Measurements from ENCODE around the gene TACC3.

TACC3 gene

GRCh38 chr4:1721003-1721665 is at the start of gene TACC3, which contains the start of gene TMEM129 (continued):
- TF ChIP-seq ZBTB44 (tag by site-specific recombination; IDR thresholded peaks at IDR 0.05) (0 out of 2 replicates have a peak, but pooled peaks have one; percentile 9), SP2 (tag by site-specific recombination; IDR thresholded peaks at IDR 0.05) (peak; percentile 58), ZNF2 (tag by site-specific recombination; IDR thresholded peaks at IDR 0.05) (no peak), ZNF677 (tag by site-specific recombination; IDR thresholded peaks at IDR 0.05) (no peak), ZFP37 (tag by site-specific recombination; IDR thresholded peaks at IDR 0.05) (no peak), ZBTB10 (tag by site-specific recombination; IDR thresholded peaks at IDR 0.05) (peak; percentile 65; the same call in 1 of the 2 replicates), ZBTB8A (tag by site-specific recombination; IDR thresholded peaks at IDR 0.05) (peak; percentile 89), ZEB2 (tag by site-specific recombination; IDR thresholded peaks at IDR 0.05) (peak; percentile 59; the same call in 1 of the 2 replicates), ZBTB21 (tag by site-specific recombination; IDR thresholded peaks at IDR 0.05) (no peak), ZNF175 (tag by site-specific recombination; IDR thresholded peaks at IDR 0.05) (no peak), ZBTB26 (tag by site-specific recombination; optimal IDR thresholded peaks at IDR 0.05) (peak; percentile 33), ZSCAN16 (tag by site-specific recombination; IDR thresholded peaks at IDR 0.05) (no peak), ZNF529 (tag by site-specific recombination; IDR thresholded peaks at IDR 0.05; ENCODE audit: insufficient replicate concordance) (no peak), ZNF501 (tag by site-specific recombination; IDR thresholded peaks at IDR 0.05) (no peak), MZF1 (tag by site-specific recombination; IDR thresholded peaks at IDR 0.05; ENCODE audit: borderline replicate concordance) (no peak), ZNF600 (tag by site-specific recombination; IDR thresholded peaks at IDR 0.05) (no peak), SCRT2 (tag by site-specific recombination; IDR thresholded peaks at IDR 0.05) (0 out of 2 replicates have a peak, but pooled peaks have one; percentile 15)

GRCh38 chr4:1673671-1674070 is 47.6 kb upstream of the TACC3 start:
- CTCF ChIA-PET = no interaction called here
- TF ChIP-seq HOXA7 (CRISPR knock-in tag; IDR thresholded peaks at IDR 0.05; ENCODE audit: borderline replicate concordance) (no peak), ZNF266 (tag by site-specific recombination; IDR thresholded peaks at IDR 0.05; ENCODE audit: low read depth) (no peak), ZNF223 (tag by site-specific recombination; IDR thresholded peaks at IDR 0.05) (no peak)
- no peak overlapping the region for H3K27ac ChIP-seq (ENCODE audit: extremely low read depth, low read depth, low read length)
- H3K4me3 ChIP-seq (ENCODE audit: low read depth, low read length) = no peak overlapping the region
- H3K4me1 ChIP-seq (ENCODE audit: control insufficient read depth, insufficient read depth, low read length) = no peaks in the 10 kb centered on the region
- POLR2A ChIA-PET = no interaction called here
- no peaks in the 10 kb centered on the region for H3K36me3 ChIP-seq (ENCODE audit: control insufficient read depth in 2 of 2, insufficient read depth in 1 of 2, low read length in 2 of 2)
- no peaks in the 10 kb centered on the region for H3K9me3 ChIP-seq (ENCODE audit: control insufficient read depth, insufficient read depth, low read depth, low read length)

Data from HEK293 (cell line).